Ishikawa (cell line): ENCODE data around the gene COL21A1.

Experiments
- CEBPB ChIP-seq: IDR thresholded peaks from 2 replicates; pipeline ENCODE4 v1.6.1; 2012
- CREB1 ChIP-seq: IDR thresholded peaks from 2 replicates; pipeline ENCODE4 v1.6.1; 2012; ENCODE audit warnings: low read depth
- EGR1 ChIP-seq: IDR thresholded peaks from 2 replicates; pipeline ENCODE4 v1.6.1; 2012
- EP300 ChIP-seq: IDR thresholded peaks from 2 replicates; pipeline ENCODE4 v1.6.1; 2012; ENCODE audit warnings: borderline replicate concordance
- FOXM1 ChIP-seq: IDR thresholded peaks from 2 replicates; pipeline ENCODE4 v1.6.1; 2012; ENCODE audit warnings: low read depth, borderline replicate concordance
- NFIC ChIP-seq: IDR thresholded peaks from 2 replicates; pipeline ENCODE4 v1.6.1; 2012
- RAD21 ChIP-seq: IDR thresholded peaks from 2 replicates; pipeline ENCODE4 v1.6.1; 2012; ENCODE audit warnings: low read depth
- TAF1 ChIP-seq: IDR thresholded peaks from 2 replicates; pipeline ENCODE4 v1.6.1; 2012; ENCODE audit warnings: low read depth, mild to moderate bottlenecking
- TCF12 ChIP-seq: IDR thresholded peaks from 2 replicates; pipeline ENCODE4 v1.6.1; 2012; ENCODE audit warnings: low read depth
- TEAD4 ChIP-seq: IDR thresholded peaks from 2 replicates; pipeline ENCODE4 v1.6.1; 2012
- YY1 ChIP-seq: IDR thresholded peaks from 2 replicates; pipeline ENCODE4 v1.6.1; 2012; ENCODE audit warnings: low read depth
- ZBTB7A ChIP-seq: IDR thresholded peaks from 2 replicates; pipeline ENCODE4 v1.6.1; 2012; ENCODE audit warnings: low read depth
- TF ChIP-seq, protein P1 (sequence below): IDR thresholded peaks from 2 replicates; pipeline ENCODE4 v1.6.1; 2012
- TF ChIP-seq, protein P2 (sequence below): IDR thresholded peaks from 2 replicates; pipeline ENCODE4 v1.6.1; 2012
- TF ChIP-seq, protein P3 (sequence below): IDR thresholded peaks from 2 replicates; pipeline ENCODE4 v1.6.1; 2012; ENCODE audit warnings: low read depth, mild to moderate bottlenecking

Gene COL21A1

DNA sequence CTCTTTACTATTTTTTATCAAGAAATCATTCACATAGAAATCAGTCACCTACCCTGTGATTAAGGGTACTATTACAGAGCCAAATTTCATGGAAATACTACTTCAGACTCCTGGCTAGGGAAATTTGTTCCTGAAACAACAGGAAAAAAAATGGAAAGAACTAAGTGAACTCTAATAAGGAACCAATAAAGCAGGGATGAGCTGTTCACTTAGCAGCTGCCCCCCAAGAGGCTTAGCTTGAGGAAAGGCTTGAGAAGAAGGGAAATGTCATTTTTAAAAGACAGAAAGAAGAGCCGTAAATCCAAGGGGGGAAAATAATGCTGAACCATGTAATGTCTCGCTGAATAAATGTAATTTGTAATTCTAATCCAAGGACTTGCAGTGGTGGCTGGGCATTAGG lies 88.8 kb downstream of the COL21A1 start:
- TF ChIP-seq, protein P1, sequence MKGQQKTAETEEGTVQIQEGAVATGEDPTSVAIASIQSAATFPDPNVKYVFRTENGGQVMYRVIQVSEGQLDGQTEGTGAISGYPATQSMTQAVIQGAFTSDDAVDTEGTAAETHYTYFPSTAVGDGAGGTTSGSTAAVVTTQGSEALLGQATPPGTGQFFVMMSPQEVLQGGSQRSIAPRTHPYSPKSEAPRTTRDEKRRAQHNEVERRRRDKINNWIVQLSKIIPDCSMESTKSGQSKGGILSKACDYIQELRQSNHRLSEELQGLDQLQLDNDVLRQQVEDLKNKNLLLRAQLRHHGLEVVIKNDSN: no peak
- TF ChIP-seq CREB1 (no peak), RAD21 (no peak), EGR1 (no peak), TEAD4 (no peak), ZBTB7A (no peak), NFIC (no peak), CEBPB (no peak), TAF1 (no peak), TCF12 (no peak), FOXM1 (no peak), EP300 (no peak)
- TF ChIP-seq, protein P2, sequence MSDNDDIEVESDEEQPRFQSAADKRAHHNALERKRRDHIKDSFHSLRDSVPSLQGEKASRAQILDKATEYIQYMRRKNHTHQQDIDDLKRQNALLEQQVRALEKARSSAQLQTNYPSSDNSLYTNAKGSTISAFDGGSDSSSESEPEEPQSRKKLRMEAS: no peak

DNA sequence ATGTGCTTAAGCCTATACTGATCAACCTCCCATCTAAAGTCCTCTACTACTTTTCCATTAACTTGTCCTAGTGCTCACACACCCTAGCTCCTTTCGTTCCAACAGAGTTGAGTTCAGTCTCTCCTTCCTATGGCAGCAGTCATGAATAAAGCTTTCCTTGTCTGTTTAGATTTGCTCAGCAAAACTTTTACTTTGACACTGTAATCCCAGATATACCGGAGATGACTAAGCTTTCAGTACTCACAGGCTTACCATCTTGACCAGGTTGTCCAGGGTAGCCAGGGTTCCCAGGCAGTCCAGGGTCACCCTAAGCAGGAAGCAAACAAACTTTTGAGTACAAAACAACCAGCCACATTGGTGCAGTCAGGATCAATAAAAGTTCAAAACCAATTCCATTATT lies 90.7 kb downstream of the COL21A1 start:
- TF ChIP-seq NFIC (no peak), ZBTB7A (no peak), CREB1 (no peak), FOXM1 (no peak), YY1 (no peak), TAF1 (no peak), TCF12 (no peak), EP300 (no peak), TEAD4 (no peak)
- TF ChIP-seq, protein P3, sequence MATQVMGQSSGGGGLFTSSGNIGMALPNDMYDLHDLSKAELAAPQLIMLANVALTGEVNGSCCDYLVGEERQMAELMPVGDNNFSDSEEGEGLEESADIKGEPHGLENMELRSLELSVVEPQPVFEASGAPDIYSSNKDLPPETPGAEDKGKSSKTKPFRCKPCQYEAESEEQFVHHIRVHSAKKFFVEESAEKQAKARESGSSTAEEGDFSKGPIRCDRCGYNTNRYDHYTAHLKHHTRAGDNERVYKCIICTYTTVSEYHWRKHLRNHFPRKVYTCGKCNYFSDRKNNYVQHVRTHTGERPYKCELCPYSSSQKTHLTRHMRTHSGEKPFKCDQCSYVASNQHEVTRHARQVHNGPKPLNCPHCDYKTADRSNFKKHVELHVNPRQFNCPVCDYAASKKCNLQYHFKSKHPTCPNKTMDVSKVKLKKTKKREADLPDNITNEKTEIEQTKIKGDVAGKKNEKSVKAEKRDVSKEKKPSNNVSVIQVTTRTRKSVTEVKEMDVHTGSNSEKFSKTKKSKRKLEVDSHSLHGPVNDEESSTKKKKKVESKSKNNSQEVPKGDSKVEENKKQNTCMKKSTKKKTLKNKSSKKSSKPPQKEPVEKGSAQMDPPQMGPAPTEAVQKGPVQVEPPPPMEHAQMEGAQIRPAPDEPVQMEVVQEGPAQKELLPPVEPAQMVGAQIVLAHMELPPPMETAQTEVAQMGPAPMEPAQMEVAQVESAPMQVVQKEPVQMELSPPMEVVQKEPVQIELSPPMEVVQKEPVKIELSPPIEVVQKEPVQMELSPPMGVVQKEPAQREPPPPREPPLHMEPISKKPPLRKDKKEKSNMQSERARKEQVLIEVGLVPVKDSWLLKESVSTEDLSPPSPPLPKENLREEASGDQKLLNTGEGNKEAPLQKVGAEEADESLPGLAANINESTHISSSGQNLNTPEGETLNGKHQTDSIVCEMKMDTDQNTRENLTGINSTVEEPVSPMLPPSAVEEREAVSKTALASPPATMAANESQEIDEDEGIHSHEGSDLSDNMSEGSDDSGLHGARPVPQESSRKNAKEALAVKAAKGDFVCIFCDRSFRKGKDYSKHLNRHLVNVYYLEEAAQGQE: no peak

DNA sequence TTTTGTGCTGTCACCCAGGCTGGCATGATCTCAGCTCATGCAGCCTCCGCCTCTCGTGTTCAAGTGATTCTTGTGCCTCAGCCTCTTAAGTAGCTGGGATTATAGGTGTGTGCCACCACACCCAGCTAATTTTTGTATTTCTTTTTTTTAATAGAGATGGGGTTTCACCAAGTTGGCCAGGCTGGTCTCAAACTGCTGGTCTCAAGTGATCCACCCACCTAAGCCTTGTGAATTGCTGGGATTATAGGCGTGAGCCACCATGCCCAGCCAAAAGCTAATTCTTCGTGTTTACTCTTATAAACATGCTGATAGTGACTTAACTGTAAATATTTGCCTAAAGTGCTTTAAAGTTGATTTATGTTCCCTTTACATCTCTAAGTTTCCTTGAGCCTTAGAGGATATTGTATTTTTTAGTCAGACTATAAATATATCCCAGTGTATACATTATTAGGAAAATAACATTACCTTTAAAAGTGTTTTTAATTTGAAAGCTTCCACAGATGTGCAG lies 91.7 kb downstream of the COL21A1 start:
- no peak for TF ChIP-seq FOXM1
- no peak for TF ChIP-seq TEAD4
- TF ChIP-seq CEBPB: no peak
- TF ChIP-seq EP300: no peak
- no peak for TF ChIP-seq RAD21
- no peak for TF ChIP-seq ZBTB7A
- TF ChIP-seq, protein P3: no peak
- no peak for TF ChIP-seq CREB1
- no peak for TF ChIP-seq YY1
- no peak for TF ChIP-seq TCF12
- no peak for TF ChIP-seq EGR1
- TF ChIP-seq, protein P1: no peak
- TF ChIP-seq, protein P2: no peak
- no peak for TF ChIP-seq NFIC
- TF ChIP-seq TAF1: no peak

DNA sequence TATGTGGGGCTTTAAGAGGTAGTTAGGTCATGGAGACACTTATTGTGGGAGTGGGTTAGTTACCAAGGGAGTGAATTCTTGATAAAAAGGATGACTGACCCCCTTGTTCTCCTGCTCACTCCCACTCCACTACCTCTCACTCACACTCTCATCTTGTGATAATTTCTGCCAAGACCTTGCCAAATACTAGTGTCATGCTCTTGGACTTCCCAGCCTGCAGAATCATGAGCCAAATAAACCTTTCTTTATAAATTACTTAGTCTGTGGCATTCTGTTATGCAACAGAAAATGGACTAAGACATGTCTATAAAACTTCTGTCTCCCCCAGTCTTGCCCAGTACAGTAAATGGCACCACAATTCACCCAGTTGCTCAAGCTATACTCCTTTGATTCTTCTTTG lies 93.3 kb downstream of the COL21A1 start:
- TF ChIP-seq NFIC (no peak), YY1 (no peak)

DNA sequence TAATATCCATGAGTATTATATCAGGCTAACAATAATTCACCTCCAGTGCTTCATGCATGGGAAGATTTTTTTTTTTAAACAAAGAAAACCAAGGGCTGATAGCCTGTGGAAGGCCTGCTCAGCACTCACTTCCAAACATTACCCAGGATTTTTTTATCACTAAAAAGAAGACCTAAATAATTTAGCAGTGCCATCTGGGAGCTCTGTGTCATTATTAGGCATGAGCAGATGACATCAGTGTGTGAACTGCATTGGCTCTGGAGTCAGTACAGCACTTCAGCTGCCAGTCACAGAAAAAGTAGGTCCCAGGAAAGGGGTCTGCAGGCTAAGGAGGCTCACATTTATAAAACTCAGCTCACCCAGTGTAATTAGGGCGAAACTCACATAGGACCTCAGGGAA lies 94.8 kb downstream of the COL21A1 start:
- TF ChIP-seq TAF1 (no peak), TCF12 (no peak), CEBPB (no peak), TEAD4 (no peak), YY1 (no peak), ZBTB7A (no peak), NFIC (no peak), CREB1 (no peak), RAD21 (no peak), EP300 (no peak), FOXM1 (no peak), EGR1 (no peak)
- TF ChIP-seq, protein P2: no peak
- TF ChIP-seq, protein P3: no peak
- TF ChIP-seq, protein P1: no peak
